Neural progenitor cell (in vitro differentiated cells): ENCODE data around the gene DDX11. TPM values are rescaled to one million over a fixed set of nuclear protein-coding genes. Genes with fewer than 3 reads are reported as not detected.
A peak's percentile ranks its signal among the peaks of the same experiment; 100 is the strongest.
"Not testable (repeated sequence)": the region's sequence is repeated elsewhere in the genome, so short reads cannot be mapped to it uniquely, and the experiment has no call there.

Experiments used
- DNase-seq: peaks from one replicate; pipeline ENCODE4 v3.0.0-alpha.2; 2016; ENCODE audit warnings: low spot score
- H2AFZ ChIP-seq: fragments of 200-600 bp; sonication (generic); replicated peaks from 2 replicates; pipeline ENCODE4 v1.6.1; 2016; ENCODE audit warnings: antibody characterized with exemption
- H3F3A ChIP-seq: fragments of 200-600 bp; sonication (generic); 2 replicates; pipeline ENCODE4 v1.6.1; 2016; ENCODE audit warnings: antibody characterized with exemption, low read depth
- H3K27ac ChIP-seq: fragments of 200-600 bp; sonication (generic); 2 replicates; pipeline ENCODE4 v1.5.1; 2016; ENCODE audit warnings: mild to moderate bottlenecking
- H3K27me3 ChIP-seq: fragments of 200-600 bp; sonication (generic); 2 replicates; pipeline ENCODE4 v1.6.1; 2016; ENCODE audit warnings: mild to moderate bottlenecking, moderate library complexity
- H3K36me3 ChIP-seq: fragments of 200-600 bp; sonication (generic); 2 replicates; pipeline ENCODE4 v1.5.1; 2016
- H3K4me1 ChIP-seq: fragments of 200-600 bp; sonication (generic); 2 replicates; pipeline ENCODE4 v1.6.1; 2016; ENCODE audit warnings: mixed run types
- H3K4me2 ChIP-seq: fragments of 200-600 bp; sonication (generic); 2 replicates; pipeline ENCODE4 v1.6.1; 2016
- H3K4me3 ChIP-seq: fragments of 200-600 bp; sonication (generic); 2 replicates; pipeline ENCODE4 v1.5.1; 2016
- H3K79me2 ChIP-seq: fragments of 200-600 bp; sonication (generic); 2 replicates; pipeline ENCODE4 v1.6.1; 2016; ENCODE audit warnings: low read depth
- H3K9ac ChIP-seq: fragments of 200-600 bp; sonication (generic); 2 replicates; pipeline ENCODE4 v1.6.1; 2016
- H3K9me3 ChIP-seq: fragments of 200-600 bp; sonication (generic); 2 replicates; pipeline ENCODE4 v1.5.1; 2016; ENCODE audit warnings: low read depth
- H4K20me1 ChIP-seq: fragments of 200-600 bp; sonication (generic); 2 replicates; pipeline ENCODE4 v1.6.1; 2016; ENCODE audit warnings: low read depth
- H3K27ac Mint-ChIP-seq: 3 replicates; pipeline ENCODE4 v1.8.0; 2021; ENCODE audit warnings: mixed read lengths
- H3K27me3 Mint-ChIP-seq: 2 replicates; pipeline ENCODE4 v1.8.0; 2022; ENCODE audit warnings: low read depth, mild to moderate bottlenecking, inconsistent platforms, moderate library complexity, mixed read lengths; ENCODE audit not compliant: insufficient read depth
- H3K36me3 Mint-ChIP-seq: 3 replicates; pipeline ENCODE4 v1.8.0; 2021; ENCODE audit warnings: mixed read lengths
- H3K4me1 Mint-ChIP-seq: 3 replicates; pipeline ENCODE4 v1.8.0; 2021; ENCODE audit warnings: mixed read lengths
- H3K4me3 Mint-ChIP-seq: 3 replicates; pipeline ENCODE4 v1.8.0; 2021; ENCODE audit warnings: mild to moderate bottlenecking, moderate library complexity, mixed read lengths
- H3K9me3 Mint-ChIP-seq: 3 replicates; pipeline ENCODE4 v1.8.0; 2020; ENCODE audit warnings: mixed read lengths
- CTCF ChIP-seq: fragments of 200-600 bp; sonication (generic); IDR thresholded peaks from 2 replicates; pipeline ENCODE4 v1.5.1; 2017; ENCODE audit warnings: antibody characterized with exemption, mild to moderate bottlenecking
- total RNA-seq: library from RNA; depleted of rRNA; stranded (reverse); fragments of >200 nt; gene quantifications from 2 replicates; pipeline ENCODE4 v1.2.3, GENCODE V29; 2015; ENCODE audit warnings: low replicate concordance

Gene DDX11
- total RNA-seq, 1 donor from 2014 or later: 80.1 TPM

GRCh38 chr12:31074333-31074874, 744 bp downstream of the DDX11 start:
- TF ChIP-seq CTCF: peak; percentile 44
- not testable (repeated sequence) for H3K9me3 ChIP-seq, H3K27ac ChIP-seq, H3K27me3 Mint-ChIP-seq, H3K36me3 ChIP-seq, H3K9me3 Mint-ChIP-seq, H3K4me1 ChIP-seq, H3K27me3 ChIP-seq, H4K20me1 ChIP-seq
- peak overlapping the region; percentile 29 for H3K9ac ChIP-seq
- Mint-ChIP-seq H3K4me3 (peak overlapping the region; percentile 97), H3K36me3 (peaks cover 21% of the 10 kb centered on the region), H3K4me1 (peaks cover 29% of the 10 kb centered on the region), H3K27ac (peak overlapping the region; percentile 92)
- peak overlapping the region; percentile 63 for H3K4me3 ChIP-seq
- DNase-seq: peak; percentile 31
- H3F3A ChIP-seq: peaks cover 14% of the 10 kb centered on the region
- H3K4me2 ChIP-seq: peak overlapping the region; percentile 86
- H3K79me2 ChIP-seq: peaks cover 41% of the 10 kb centered on the region
- H2AFZ ChIP-seq: peak overlapping the region; percentile 42

- H3F3A ChIP-seq: peaks cover 14% of the 10 kb centered on the region
- not testable (repeated sequence) for H3K4me2 ChIP-seq, H3K27me3 ChIP-seq, H3K4me3 ChIP-seq, H3K27me3 Mint-ChIP-seq, H3K27ac ChIP-seq, H3K36me3 ChIP-seq, H3K9ac ChIP-seq, H3K27ac Mint-ChIP-seq, H2AFZ ChIP-seq, DNase-seq, H3K9me3 ChIP-seq, H3K9me3 Mint-ChIP-seq
- H4K20me1 ChIP-seq: peaks cover 12% of the 10 kb centered on the region
- peaks cover 13% of the 10 kb centered on the region for H3K4me1 ChIP-seq
- H3K79me2 ChIP-seq: peaks cover 54% of the 10 kb centered on the region
- Mint-ChIP-seq H3K4me3 (peak overlapping the region; percentile 52), H3K36me3 (peaks cover 27% of the 10 kb centered on the region), H3K4me1 (peaks cover 27% of the 10 kb centered on the region)
Measured at GRCh38 chr12:31076150-31076549, 2.5 kb downstream of the DDX11 start.

DNA sequence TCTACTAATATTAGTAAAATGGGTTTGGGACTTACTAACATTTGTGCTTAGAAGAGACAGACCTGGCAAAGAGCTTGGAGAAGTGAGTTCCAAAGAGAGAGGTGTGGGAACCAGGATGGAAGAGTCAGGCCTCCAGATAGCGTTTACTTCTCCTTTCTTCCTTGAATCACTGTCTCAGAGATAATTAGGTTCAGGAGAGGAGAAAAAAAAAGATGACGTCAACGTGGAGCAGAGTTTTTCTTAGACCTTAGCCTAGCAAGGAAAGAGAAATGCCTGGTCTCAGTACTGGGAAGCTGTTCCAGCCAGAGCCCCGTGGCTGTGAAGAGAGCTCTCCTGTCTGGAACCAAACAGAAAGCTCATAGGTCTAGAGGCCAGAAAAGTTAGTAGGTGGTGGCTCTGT, 3.4 kb downstream of the DDX11 start:
- Histone ChIP-seq H3F3A (peaks cover 14% of the 10 kb centered on the region), H3K4me1 (peaks cover 13% of the 10 kb centered on the region), H3K79me2 (peaks cover 54% of the 10 kb centered on the region), H4K20me1 (peaks cover 14% of the 10 kb centered on the region)
- H3K4me2 ChIP-seq, H3K27me3 Mint-ChIP-seq, H3K9me3 ChIP-seq, H3K4me3 ChIP-seq, DNase-seq, H3K27ac ChIP-seq, H3K9ac ChIP-seq, H3K36me3 ChIP-seq, H2AFZ ChIP-seq, H3K27me3 ChIP-seq, H3K9me3 Mint-ChIP-seq, H3K4me3 Mint-ChIP-seq: not testable (repeated sequence)
- Mint-ChIP-seq H3K4me1 (peaks cover 23% of the 10 kb centered on the region), H3K27ac (peak overlapping the region; percentile 60), H3K36me3 (peaks cover 26% of the 10 kb centered on the region)

- not testable (repeated sequence) for H3K27ac ChIP-seq, H3K9ac ChIP-seq, H3K9me3 Mint-ChIP-seq, H3K4me3 ChIP-seq, H3F3A ChIP-seq, H3K4me2 ChIP-seq, H3K27me3 Mint-ChIP-seq, H3K9me3 ChIP-seq, H3K36me3 ChIP-seq, H3K27ac Mint-ChIP-seq, DNase-seq, H3K4me3 Mint-ChIP-seq, H2AFZ ChIP-seq, H3K4me1 ChIP-seq, H3K27me3 ChIP-seq
- Histone ChIP-seq H4K20me1 (peaks cover 14% of the 10 kb centered on the region), H3K79me2 (peaks cover 54% of the 10 kb centered on the region)
- Mint-ChIP-seq H3K36me3 (peaks cover 27% of the 10 kb centered on the region), H3K4me1 (peaks cover 16% of the 10 kb centered on the region)
Measured at GRCh38 chr12:31077998-31078397, 4.3 kb downstream of the DDX11 start.

- H2AFZ ChIP-seq, H3K9me3 ChIP-seq, H3K4me3 Mint-ChIP-seq, H3K27me3 ChIP-seq, H3K9ac ChIP-seq, H3K4me1 ChIP-seq, H3K36me3 ChIP-seq, H3K4me2 ChIP-seq, H3K27ac ChIP-seq, H3K27me3 Mint-ChIP-seq, H3K4me3 ChIP-seq, H3K9me3 Mint-ChIP-seq, DNase-seq, H3K27ac Mint-ChIP-seq, H3F3A ChIP-seq: not testable (repeated sequence)
- H3K79me2 ChIP-seq: peaks cover 50% of the 10 kb centered on the region
- peaks cover 12% of the 10 kb centered on the region for H3K4me1 Mint-ChIP-seq
- peaks cover 30% of the 10 kb centered on the region for H3K36me3 Mint-ChIP-seq
- H4K20me1 ChIP-seq: peaks cover 14% of the 10 kb centered on the region
Measured at GRCh38 chr12:31079421-31079820, 5.8 kb downstream of the DDX11 start.

- H3K27ac Mint-ChIP-seq, H3K4me1 ChIP-seq, H2AFZ ChIP-seq, H3F3A ChIP-seq, H3K4me1 Mint-ChIP-seq, H3K9ac ChIP-seq, H3K27me3 Mint-ChIP-seq, H3K27me3 ChIP-seq, H3K36me3 ChIP-seq, H3K4me3 ChIP-seq, H3K9me3 Mint-ChIP-seq, H3K4me3 Mint-ChIP-seq, H3K27ac ChIP-seq, H3K9me3 ChIP-seq: not testable (repeated sequence)
- H3K79me2 ChIP-seq: peaks cover 42% of the 10 kb centered on the region
- peak; percentile 29 for DNase-seq
- peaks cover 30% of the 10 kb centered on the region for H3K36me3 Mint-ChIP-seq
- H3K4me2 ChIP-seq: peak overlapping the region; percentile 22
- peaks cover 14% of the 10 kb centered on the region for H4K20me1 ChIP-seq
Measured at GRCh38 chr12:31080221-31080620, 6.6 kb downstream of the DDX11 start.

DNA sequence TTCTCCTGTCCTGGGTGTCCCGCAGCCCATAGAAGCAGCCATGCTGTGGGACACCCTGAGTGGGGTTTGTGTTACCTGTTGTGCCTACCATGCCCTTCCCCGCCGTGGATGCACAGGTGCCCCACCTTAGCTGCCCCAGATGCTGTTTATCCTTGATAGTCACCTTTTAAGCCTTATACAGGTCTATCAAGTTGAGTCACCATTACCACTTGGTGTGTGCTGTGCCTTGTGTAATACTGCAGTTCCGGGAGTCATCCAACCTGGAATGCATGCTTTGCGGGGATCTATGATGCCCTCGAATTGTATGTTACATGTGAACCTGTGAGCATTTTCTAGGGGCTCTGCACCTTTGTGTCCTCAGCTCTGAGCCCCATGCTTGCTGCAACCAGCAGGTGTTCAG, 7.6 kb downstream of the DDX11 start:
- not testable (repeated sequence) for H3K27me3 ChIP-seq, H3K4me3 ChIP-seq, DNase-seq, H3K4me2 ChIP-seq, H3K4me1 Mint-ChIP-seq, H3K27me3 Mint-ChIP-seq, H3K9me3 ChIP-seq, H2AFZ ChIP-seq, H3K9ac ChIP-seq, H3K4me1 ChIP-seq, H3K27ac ChIP-seq, H3K4me3 Mint-ChIP-seq, H3K9me3 Mint-ChIP-seq, H3F3A ChIP-seq, H3K36me3 ChIP-seq, H3K27ac Mint-ChIP-seq
- peaks cover 28% of the 10 kb centered on the region for H3K36me3 Mint-ChIP-seq
- Histone ChIP-seq H3K79me2 (peaks cover 32% of the 10 kb centered on the region), H4K20me1 (peaks cover 14% of the 10 kb centered on the region)
